ACHN (cell line): ENCODE results near the gene C1GALT1.

Source experiments
- DNase-seq: peaks from one replicate; pipeline ENCODE4 v3.0.0-alpha.2; 2015
- in situ Hi-C: cut with HindIII; loops from 2 replicates; pipeline ENCODE4 v1.10.0; 2017; ENCODE audit warnings: low sequenced_read_pairs, low pct_ligation_motif_present, low pct_unique_long_range_greater_than_20kb

C1GALT1 gene

GRCh38 chr7:7164591-7164990 is 17.8 kb upstream of the C1GALT1 start:
- no peak for DNase-seq
- in situ Hi-C loops = no loop called here

- in situ Hi-C loops = no loop called here
- no peak for DNase-seq
These were observed 17.0 kb upstream of the C1GALT1 start for GRCh38 chr7:7165372-7165771.

- in situ Hi-C loops = no loop called here
- no peak for DNase-seq
These were observed 16.0 kb upstream of the C1GALT1 start for GRCh38 chr7:7166318-7166717.

DNA sequence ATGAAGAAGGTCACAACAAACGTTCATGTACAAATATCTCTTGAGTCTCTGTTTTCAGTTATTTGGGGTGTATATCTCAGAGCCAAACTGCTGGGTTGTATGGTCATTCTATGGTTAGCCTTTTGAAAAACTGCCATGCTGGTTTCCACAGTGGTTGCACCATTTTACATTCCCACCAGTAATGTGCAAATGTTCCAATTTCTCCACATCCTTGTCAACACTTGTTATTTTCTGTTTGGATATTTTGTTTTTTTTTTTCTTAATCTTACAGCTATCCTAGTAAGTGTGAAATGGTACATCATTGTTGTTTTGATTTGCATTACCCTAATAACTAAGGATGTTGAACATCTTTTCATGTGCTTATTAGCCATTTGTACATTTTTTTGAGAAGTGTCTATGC is 13.0 kb upstream of the C1GALT1 start:
- no peak for DNase-seq
- in situ Hi-C loops = no loop called here

DNA sequence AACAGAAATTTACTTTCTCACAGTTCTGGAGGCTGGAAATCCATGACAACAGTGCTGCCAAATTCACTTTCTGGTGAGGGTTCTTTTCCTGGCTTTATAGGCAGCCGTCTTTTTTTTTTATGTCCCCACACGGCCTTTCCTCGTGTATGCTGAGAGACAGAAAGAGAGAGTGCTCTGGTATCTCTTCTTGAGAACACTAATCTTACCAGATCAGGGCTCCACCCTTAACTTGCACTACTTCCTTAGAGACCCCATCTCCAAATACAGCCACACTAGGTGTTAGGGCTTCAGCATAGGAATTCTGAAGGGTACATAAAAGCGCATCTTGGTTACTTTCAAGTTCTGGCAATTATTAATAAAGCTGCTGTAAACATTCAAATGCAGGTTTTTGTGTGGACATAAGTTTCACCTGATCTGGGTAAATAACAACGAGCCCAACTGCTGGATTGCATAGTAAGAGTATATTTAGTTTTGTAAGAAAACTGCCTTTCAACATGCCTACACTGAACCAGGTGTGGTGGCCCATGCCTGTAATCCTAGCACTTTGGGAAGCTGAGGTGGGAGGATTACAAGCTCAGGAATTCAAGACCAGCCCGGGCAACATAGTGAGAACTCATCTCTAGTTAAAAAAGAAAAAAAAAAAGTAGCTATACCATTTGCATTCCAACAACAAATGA is 8.2 kb upstream of the C1GALT1 start:
- no peak for DNase-seq
- in situ Hi-C loops = no loop called here

DNA sequence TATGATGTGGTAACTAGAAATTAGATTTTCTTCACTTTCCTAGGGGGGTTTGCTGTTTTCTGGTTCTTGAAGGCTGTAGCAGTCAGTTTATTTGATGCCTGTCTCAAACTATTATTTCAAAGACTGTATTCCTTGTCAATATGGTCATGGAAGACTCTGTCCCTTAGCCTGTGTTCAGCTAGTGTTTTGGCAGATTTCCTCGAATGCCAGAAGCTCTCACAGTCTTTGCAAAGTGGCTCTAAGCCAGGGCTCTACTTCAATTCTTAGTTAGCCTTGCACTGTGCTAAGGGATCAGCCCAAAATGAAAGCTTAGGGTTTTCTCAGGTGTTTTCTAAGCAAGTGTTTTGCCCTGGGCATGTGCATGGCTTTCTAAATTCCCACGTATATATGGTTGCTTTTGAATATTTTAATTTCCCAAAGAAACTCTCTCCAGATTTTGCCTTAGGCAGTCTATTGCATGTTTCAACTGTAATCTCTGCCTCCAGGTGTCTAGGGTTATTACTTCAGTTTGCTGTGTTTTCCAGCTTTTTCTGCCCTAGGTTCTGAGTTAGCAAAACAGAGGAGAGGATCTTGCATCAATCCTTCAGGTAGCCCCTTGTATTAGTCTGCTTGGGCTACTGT is 7.2 kb upstream of the C1GALT1 start:
- in situ Hi-C loops = no loop called here
- no peak for DNase-seq

GRCh38 chr7:7176406-7177043 is 5.8 kb upstream of the C1GALT1 start:
- peak; percentile 95 for DNase-seq
- in situ Hi-C loops = no loop called here

DNA sequence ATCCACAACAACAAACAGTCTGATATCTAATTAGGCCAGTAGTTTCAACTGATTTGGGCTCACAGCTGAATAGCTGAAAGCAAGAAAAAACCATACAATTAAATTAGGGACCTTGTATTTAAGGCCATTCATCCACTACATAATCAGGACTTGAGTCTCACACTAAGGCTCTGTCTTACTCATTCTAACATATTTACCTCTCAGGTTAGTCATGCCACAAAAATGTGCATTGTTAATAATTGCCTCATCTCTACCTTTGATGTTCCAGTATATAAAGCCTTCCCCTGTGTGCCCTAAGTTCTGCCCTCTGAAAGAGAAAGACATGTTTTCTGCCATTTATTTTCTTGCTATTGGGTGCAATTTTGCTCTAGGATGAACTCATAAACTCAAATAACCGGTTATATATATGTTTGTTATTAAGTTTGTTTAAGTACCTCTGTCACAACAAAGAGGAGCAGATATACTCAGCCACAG is 5.3 kb upstream of the C1GALT1 start:
- in situ Hi-C loops = no loop called here
- peak; percentile 99 for DNase-seq

- in situ Hi-C loops = no loop called here
- DNase-seq = no peak
These were observed 4.3 kb upstream of the C1GALT1 start for GRCh38 chr7:7178081-7178480.

DNA sequence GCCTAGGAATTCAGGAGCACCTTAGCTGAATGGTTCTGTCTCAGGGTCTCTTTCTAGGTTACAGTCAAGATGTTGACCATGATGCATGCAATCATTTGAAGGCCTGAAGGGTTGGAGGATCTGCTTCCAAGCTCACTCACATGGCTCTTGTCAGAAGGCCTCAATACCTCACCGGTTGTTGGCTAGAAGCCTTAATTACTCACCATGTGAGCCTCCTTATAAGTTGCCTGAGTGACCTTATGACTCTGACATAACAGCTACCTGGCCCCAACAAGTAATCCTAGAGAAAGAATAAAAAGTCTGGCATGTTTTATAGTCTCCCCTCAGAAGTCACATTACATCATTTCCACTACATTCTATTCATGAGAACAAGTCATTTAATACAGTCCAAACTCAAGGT is 3.4 kb upstream of the C1GALT1 start:
- DNase-seq = peak; percentile 41
- in situ Hi-C loops = no loop called here

DNA sequence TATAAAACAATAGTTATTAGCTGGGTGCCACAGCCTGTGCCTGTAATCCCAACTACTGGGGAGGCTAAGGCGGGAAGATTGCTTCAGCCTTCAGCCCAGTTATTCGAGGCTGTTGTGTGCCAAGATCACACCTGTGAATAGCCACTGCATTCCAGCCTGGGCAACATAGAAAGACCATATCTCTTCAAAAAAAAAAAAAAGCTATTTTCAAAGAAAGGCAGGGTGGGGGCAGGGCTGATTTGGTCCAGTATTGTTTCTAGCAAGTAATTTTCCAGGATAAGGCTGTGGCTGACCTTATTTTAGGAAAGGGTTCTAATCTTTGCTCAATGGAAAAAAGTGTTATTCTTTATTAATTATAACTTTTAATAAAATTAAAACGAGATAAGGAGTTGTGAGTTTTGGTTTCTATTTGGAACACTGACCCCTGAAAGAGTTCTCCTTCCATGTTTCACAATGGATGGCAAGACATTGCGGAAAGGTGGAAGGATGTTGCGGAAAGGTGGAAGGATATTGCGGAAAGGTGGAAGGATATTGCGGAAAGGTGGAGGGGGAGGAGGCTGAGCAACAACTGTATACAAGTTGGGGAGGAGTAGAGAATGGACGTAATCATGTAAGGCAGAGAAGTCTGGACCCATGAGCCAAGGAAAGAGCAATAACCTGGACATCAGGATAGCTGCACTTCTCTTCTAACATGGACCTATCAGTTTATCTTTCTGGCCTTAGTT is 1.5 kb upstream of the C1GALT1 start:
- in situ Hi-C loops = no loop called here
- no peak for DNase-seq

GRCh38 chr7:7181519-7182155 is 707 bp upstream of the C1GALT1 start:
- peak; percentile 87 for DNase-seq

DNA sequence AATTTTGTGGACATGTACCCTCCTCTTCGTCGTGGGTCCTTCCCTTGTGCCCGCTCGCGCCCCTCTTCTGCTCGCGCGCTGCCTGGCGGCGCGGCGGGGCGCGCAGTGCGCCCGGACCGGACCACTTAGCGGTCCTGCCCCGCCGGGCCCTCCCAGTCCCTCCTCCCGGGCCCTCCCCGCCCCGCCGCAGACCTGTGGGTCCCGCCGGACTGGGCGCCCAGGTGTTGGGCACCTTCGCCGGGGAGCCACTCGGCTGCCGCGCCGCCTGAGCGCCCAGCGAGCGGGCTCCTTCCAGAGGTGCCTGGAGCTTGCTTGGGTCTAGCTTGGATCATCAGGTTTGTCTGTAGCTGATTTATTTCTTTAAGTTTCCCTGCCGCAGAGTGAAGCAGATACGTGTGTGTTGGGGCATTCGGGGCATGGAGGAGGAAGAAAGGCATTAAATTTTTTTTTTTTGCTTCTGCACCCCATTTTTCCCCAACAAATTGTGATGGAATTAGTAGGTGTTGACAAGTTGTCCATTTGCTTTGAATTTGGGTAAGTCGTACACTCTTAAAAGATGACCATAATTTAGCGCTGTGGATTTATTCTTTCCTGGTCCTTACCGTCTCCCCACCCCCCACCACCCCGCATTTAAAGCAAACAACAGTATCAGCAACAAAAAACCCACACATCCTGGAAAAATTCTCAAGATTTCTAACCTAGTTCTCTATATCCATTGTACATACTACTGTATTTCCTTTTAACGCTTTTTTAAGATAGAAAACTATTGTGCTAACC is 905 bp downstream of the C1GALT1 start:
- DNase-seq = peak; percentile 66
- in situ Hi-C loops = no loop called here

More at GRCh38 chr7:7181519-7182155, 707 bp upstream of the C1GALT1 start:
- in situ Hi-C loops = no loop called here

DNA sequence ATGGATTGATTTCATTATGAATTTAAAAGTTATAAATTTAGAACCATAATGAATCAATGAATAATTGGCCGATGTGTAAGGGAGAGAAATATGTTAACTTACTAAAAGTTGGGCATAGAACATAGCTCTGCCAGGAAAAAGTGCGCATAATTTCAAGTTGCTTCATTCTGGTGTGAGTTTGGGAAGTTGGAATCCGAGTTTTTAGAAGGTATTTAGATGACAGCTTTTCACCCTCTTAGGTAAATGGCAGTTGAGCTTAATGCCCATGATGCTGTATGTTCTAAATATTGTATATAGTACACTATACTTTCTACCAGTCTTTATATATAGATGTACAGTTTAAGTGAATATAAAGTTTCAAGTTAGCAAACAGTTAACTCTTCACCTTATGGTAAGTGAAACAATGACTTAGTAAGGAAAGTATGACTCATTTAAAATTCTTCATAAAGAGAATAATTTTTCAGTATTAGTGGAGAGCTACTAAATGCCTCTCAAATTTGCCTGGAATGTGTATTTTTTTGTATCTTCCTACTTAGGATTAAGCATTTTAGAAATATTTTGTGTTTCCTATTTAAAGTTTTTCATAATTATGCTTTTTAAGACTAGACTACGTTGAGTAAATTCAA is 1.6 kb downstream of the C1GALT1 start:
- DNase-seq = peak; percentile 37

GRCh38 chr7:7185371-7185989 is 3.1 kb downstream of the C1GALT1 start:
- DNase-seq = no peak
- in situ Hi-C loops = no loop called here

More for the DNA sequence above, 1.6 kb downstream of the C1GALT1 start:
- in situ Hi-C loops = no loop called here

GRCh38 chr7:7188091-7188490 is 5.7 kb downstream of the C1GALT1 start:
- in situ Hi-C loops = no loop called here
- no peak for DNase-seq

GRCh38 chr7:7188742-7189141 is 6.4 kb downstream of the C1GALT1 start:
- DNase-seq = no peak
- in situ Hi-C loops = no loop called here
